ENCODE data around the gene ATOH8.

GRCh38 chr2:85730686-85731230 is 23.0 kb upstream of the ATOH8 start:
- TF ChIP-seq CTCF (IDR thresholded peaks at IDR 0.05) (no peak), POLR2A (IDR thresholded peaks at IDR 0.05) (no peak)

Measured in uterus (tissue), 2 donors.